ENCODE data around the gene HDAC4.

Gene HDAC4

DNA sequence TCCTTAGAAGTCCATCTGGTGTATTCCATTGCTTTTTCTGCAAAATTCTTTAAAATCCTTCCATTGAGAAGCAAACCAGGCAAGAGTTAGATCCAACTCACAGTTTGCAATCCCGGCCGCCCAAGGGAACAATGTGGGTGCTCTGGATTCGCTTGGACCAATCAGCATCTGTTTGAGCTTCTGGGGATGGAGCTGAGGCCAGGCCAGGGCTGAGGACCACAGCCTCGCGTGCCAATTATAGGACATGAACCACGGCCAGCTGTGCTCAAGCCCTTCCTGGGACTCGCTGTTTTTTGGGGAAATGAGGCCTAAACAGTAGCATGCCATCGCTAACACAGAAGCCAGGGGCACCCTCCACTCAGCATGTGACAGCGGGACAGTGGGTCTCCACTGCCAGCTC lies 270.8 kb downstream of the HDAC4 start:
- Histone ChIP-seq H3K4me3 (ENCODE audit: low read length) (no peak overlapping the region), H3K79me2 (ENCODE audit: low read length) (no peaks in the 10 kb centered on the region), H3F3A (ENCODE audit: insufficient read depth, low read length) (no peaks in the 10 kb centered on the region), H2AFZ (ENCODE audit: low read length) (no peak overlapping the region), H3K9me2 (replicated peaks; ENCODE audit: insufficient read depth, low read length) (no peaks in the 10 kb centered on the region), H3K27me3 (replicated peaks; ENCODE audit: insufficient read depth, low read length) (no peaks in the 10 kb centered on the region), H4K20me1 (ENCODE audit: insufficient read depth, low read length) (no peaks in the 10 kb centered on the region), H3K27ac (ENCODE audit: low read length) (no peak overlapping the region), H3K36me3 (replicated peaks; ENCODE audit: insufficient read depth, low read length) (no peaks in the 10 kb centered on the region), H3K4me1 (ENCODE audit: low read length) (no peaks in the 10 kb centered on the region), H3K9me3 (replicated peaks; ENCODE audit: insufficient read depth, low read length) (no peaks in the 10 kb centered on the region), H3K9ac (ENCODE audit: low read length) (no peak overlapping the region), H3K4me2 (ENCODE audit: low read depth, low read length) (no peak overlapping the region)
- TF ChIP-seq EZH2 (optimal IDR thresholded peaks at IDR 0.05; ENCODE audit: low read depth, low read length), result no peak
- TF ChIP-seq, protein P1, sequence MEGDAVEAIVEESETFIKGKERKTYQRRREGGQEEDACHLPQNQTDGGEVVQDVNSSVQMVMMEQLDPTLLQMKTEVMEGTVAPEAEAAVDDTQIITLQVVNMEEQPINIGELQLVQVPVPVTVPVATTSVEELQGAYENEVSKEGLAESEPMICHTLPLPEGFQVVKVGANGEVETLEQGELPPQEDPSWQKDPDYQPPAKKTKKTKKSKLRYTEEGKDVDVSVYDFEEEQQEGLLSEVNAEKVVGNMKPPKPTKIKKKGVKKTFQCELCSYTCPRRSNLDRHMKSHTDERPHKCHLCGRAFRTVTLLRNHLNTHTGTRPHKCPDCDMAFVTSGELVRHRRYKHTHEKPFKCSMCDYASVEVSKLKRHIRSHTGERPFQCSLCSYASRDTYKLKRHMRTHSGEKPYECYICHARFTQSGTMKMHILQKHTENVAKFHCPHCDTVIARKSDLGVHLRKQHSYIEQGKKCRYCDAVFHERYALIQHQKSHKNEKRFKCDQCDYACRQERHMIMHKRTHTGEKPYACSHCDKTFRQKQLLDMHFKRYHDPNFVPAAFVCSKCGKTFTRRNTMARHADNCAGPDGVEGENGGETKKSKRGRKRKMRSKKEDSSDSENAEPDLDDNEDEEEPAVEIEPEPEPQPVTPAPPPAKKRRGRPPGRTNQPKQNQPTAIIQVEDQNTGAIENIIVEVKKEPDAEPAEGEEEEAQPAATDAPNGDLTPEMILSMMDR (IDR thresholded peaks at IDR 0.05; ENCODE audit: low read length), result no peak
- TF ChIP-seq EZH2phosphoT487 (IDR thresholded peaks at IDR 0.05; ENCODE audit: low read length), result no peak
- DNase-seq, result no peak

DNA sequence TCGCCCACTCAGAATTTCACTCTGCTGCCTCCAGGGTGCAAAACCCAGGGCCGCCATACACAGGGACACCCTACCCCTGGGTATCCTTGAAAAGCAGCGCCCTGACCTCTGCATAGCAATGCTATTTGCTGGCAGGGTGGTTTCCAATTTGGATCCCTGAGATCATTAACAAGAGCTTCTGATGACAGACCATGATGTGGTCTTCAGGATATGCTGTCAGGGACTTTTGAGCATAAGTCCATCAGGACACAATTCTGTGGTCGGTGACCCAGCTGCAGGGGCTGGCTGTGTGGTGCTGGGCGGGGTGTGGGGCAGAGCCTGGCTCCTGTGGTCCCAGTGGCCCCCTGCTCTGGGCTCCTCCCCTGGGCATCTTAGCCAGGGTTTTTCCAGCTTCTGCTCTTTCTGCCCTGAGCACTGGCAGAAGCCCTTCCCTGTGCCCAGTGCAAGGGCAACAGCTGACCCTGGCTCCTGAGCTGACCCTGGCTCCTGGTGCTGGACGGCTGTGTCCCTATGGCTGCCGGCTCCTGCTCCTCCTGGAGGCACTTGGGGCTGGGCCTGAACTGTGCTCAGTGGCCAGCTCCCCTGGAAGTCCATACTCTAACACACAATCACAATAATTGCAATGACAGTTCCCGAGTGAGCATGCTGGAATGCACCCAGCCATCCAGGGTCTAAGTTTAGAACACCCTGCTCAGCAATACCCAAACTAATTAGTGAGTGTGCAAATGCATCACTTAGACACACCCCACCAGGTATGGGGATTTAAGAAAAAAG lies 271.5 kb downstream of the HDAC4 start:
- no peak overlapping the region for H2AFZ ChIP-seq (ENCODE audit: low read length)
- H3K9me2 ChIP-seq (replicated peaks; ENCODE audit: insufficient read depth, low read length), result no peaks in the 10 kb centered on the region
- no peaks in the 10 kb centered on the region for H4K20me1 ChIP-seq (ENCODE audit: insufficient read depth, low read length)
- TF ChIP-seq, protein P1 (IDR thresholded peaks at IDR 0.05; ENCODE audit: low read length), result no peak
- TF ChIP-seq EZH2phosphoT487 (IDR thresholded peaks at IDR 0.05; ENCODE audit: low read length) (no peak), EZH2 (optimal IDR thresholded peaks at IDR 0.05; ENCODE audit: low read depth, low read length) (no peak)
- no peak overlapping the region for H3K4me3 ChIP-seq (ENCODE audit: low read length)
- no peaks in the 10 kb centered on the region for H3K36me3 ChIP-seq (replicated peaks; ENCODE audit: insufficient read depth, low read length)
- H3K27ac ChIP-seq (ENCODE audit: low read length), result no peak overlapping the region
- DNase-seq, result no peak
- H3K4me2 ChIP-seq (ENCODE audit: low read depth, low read length), result no peak overlapping the region
- H3K9ac ChIP-seq (ENCODE audit: low read length), result no peak overlapping the region
- no peaks in the 10 kb centered on the region for H3K9me3 ChIP-seq (replicated peaks; ENCODE audit: insufficient read depth, low read length)
- H3K4me1 ChIP-seq (ENCODE audit: low read length), result no peaks in the 10 kb centered on the region
- no peaks in the 10 kb centered on the region for H3F3A ChIP-seq (ENCODE audit: insufficient read depth, low read length)
- no peaks in the 10 kb centered on the region for H3K27me3 ChIP-seq (replicated peaks; ENCODE audit: insufficient read depth, low read length)
- no peaks in the 10 kb centered on the region for H3K79me2 ChIP-seq (ENCODE audit: low read length)

DNA sequence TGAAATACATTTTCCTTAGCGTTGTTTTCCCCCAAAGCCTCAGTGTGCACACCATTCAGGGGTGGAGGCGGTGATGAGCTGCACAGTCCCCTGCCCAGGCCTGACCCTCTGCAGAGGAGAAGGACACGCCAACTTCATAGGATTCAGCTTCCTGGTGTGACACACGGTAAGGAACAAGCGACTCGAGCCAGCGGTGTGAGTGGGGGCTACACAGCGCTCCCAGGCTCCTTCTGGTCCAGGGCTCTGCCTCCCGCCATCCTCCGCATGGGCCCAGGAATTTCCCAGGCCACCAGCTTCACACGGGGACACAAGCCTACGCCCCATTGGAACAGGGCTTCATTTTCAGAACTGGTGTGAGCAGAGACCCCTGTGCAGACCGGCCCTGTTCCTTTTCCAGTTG lies 272.1 kb downstream of the HDAC4 start:
- H4K20me1 ChIP-seq (ENCODE audit: insufficient read depth, low read length), result no peaks in the 10 kb centered on the region
- no peaks in the 10 kb centered on the region for H3K36me3 ChIP-seq (replicated peaks; ENCODE audit: insufficient read depth, low read length)

More for the DNA sequence above, 272.1 kb downstream of the HDAC4 start:
- Histone ChIP-seq H3K4me2 (ENCODE audit: low read depth, low read length) (no peak overlapping the region), H3K27ac (ENCODE audit: low read length) (no peak overlapping the region), H3K79me2 (ENCODE audit: low read length) (no peaks in the 10 kb centered on the region), H2AFZ (ENCODE audit: low read length) (no peak overlapping the region), H3K4me3 (ENCODE audit: low read length) (no peak overlapping the region), H3K9me2 (replicated peaks; ENCODE audit: insufficient read depth, low read length) (no peaks in the 10 kb centered on the region), H3K9ac (ENCODE audit: low read length) (no peak overlapping the region), H3K4me1 (ENCODE audit: low read length) (no peaks in the 10 kb centered on the region), H3F3A (ENCODE audit: insufficient read depth, low read length) (no peaks in the 10 kb centered on the region), H3K9me3 (replicated peaks; ENCODE audit: insufficient read depth, low read length) (no peaks in the 10 kb centered on the region), H3K27me3 (replicated peaks; ENCODE audit: insufficient read depth, low read length) (no peaks in the 10 kb centered on the region)
- no peak for TF ChIP-seq EZH2 (optimal IDR thresholded peaks at IDR 0.05; ENCODE audit: low read depth, low read length)
- no peak for TF ChIP-seq EZH2phosphoT487 (IDR thresholded peaks at IDR 0.05; ENCODE audit: low read length)
- TF ChIP-seq, protein P1 (IDR thresholded peaks at IDR 0.05; ENCODE audit: low read length), result no peak
- no peak for DNase-seq
